Activated naive CD4-positive, alpha-beta T cell treated with anti-CD3 and anti-CD28 coated beads, Interleukin-2, amount 50 U/mL, for 72 hours (primary cell): ENCODE results near the gene NEK10. TPM values are rescaled to one million over a fixed set of nuclear protein-coding genes. Genes with fewer than 3 reads are reported as not detected.
A peak's percentile ranks its signal among the peaks of the same experiment; 100 is the strongest.
"Not testable (repeated sequence)": the region's sequence is repeated elsewhere in the genome, so short reads cannot be mapped to it uniquely, and the experiment has no call there.

ENCODE experiments used
- ATAC-seq, 2 donors: fragments of 150-1000 bp; cut with Tn5 transposase; 2 replicates each; pipeline ENCODE4 v1.10.0; 2021; ENCODE audit warnings: mild to moderate bottlenecking in 2 of 2, moderate library complexity in 2 of 2
- DNase-seq, 2 donors: peaks; one replicate each; pipeline ENCODE4 v3.0.0; 2021 to 2022; ENCODE audit warnings: low spot score in 2 of 2
- H3K27ac Mint-ChIP-seq, 2 donors: one replicate each; pipeline ENCODE4 v1.8.0; 2022; ENCODE audit warnings: mild to moderate bottlenecking in 2 of 2, mixed read lengths in 2 of 2
- H3K36me3 Mint-ChIP-seq, 2 donors: one replicate each; pipeline ENCODE4 v1.8.0; 2022; ENCODE audit warnings: mixed read lengths in 2 of 2
- H3K9me3 Mint-ChIP-seq, 2 donors: one replicate each; pipeline ENCODE4 v1.8.0; 2022; ENCODE audit warnings: mixed read lengths in 2 of 2
- total RNA-seq, 2 donors: library from RNA; stranded (reverse); gene quantifications; one replicate each; pipeline ENCODE4 v1.2.3, GENCODE V29; 2022

NEK10 gene
- total RNA-seq, 2 donors from 2014 or later, result 0.34 to 0.74 TPM

DNA sequence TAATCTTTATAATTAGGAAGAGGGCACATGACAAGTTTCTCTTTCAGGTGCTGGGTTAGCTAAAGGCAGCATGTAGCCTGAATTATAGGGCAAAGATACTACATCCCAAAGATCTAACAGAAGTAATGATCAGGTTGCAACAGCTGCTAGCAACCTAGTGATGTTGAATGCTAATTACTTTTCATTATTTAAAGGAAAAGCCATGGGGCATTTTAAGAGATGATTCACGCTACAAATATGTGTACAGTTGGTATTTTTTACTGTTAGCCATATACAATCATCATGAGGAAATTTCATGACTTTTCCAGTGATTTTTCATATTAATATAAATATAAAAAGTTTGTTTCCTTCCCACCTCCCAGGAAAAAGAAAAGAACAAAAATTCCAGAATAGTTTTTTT is 43.0 kb downstream of the NEK10 start:
- peaks cover 8 to 11% of the 10 kb centered on the region in 2 donors for H3K36me3 Mint-ChIP-seq
- no peak overlapping the region for H3K27ac Mint-ChIP-seq
- H3K9me3 Mint-ChIP-seq, result peaks cover 7% of the 10 kb centered on the region in 2 donors
- ATAC-seq, result no peak
- DNase-seq, result no peak

DNA sequence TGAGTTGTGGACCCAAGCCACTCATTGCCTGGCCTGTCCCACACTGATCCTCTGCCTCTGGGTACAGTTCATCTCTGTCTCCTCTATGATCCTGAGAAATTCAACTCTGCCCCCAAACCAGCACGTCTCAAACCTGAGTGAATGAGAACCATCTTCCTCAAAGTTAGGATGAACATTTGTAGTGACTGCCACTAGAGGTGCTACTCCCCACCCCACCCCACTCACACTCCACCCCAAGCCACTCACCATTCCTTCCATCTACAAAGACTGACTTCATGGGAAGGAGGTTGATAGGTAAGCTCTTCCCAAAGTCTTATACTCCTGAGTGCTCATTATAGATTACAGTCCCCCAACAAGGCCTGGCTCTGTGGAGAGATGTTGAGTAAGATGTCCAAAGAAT is 43.8 kb downstream of the NEK10 start:
- peaks cover 8 to 11% of the 10 kb centered on the region in 2 donors for H3K36me3 Mint-ChIP-seq
- peaks cover 7% of the 10 kb centered on the region in 2 donors for H3K9me3 Mint-ChIP-seq
- DNase-seq (no peak), ATAC-seq (no peak)
- no peak overlapping the region for H3K27ac Mint-ChIP-seq

DNA sequence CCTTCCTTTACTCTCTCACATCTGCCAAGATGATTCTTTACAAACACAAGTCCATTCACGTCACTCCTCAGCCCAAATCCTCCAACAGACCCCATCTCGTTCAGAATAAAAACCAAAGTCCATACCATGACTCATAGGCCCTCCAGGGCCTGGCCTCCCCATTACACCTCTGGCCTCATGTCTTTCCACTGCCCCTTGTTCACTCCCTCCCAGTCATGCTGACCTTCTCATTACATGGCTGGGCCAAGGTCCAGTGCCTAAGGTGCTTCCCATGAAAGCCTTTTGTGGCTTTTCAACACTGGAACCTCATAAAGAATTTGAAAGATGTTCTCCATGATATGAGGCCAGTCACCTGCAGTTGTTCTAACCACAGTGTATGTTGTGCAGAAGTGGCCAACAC is 44.5 kb downstream of the NEK10 start:
- Mint-ChIP-seq H3K27ac (no peak overlapping the region), H3K9me3 (peaks cover 7% of the 10 kb centered on the region in 2 donors), H3K36me3 (peaks cover 8 to 11% of the 10 kb centered on the region in 2 donors)
- ATAC-seq (no peak), DNase-seq (no peak)

DNA sequence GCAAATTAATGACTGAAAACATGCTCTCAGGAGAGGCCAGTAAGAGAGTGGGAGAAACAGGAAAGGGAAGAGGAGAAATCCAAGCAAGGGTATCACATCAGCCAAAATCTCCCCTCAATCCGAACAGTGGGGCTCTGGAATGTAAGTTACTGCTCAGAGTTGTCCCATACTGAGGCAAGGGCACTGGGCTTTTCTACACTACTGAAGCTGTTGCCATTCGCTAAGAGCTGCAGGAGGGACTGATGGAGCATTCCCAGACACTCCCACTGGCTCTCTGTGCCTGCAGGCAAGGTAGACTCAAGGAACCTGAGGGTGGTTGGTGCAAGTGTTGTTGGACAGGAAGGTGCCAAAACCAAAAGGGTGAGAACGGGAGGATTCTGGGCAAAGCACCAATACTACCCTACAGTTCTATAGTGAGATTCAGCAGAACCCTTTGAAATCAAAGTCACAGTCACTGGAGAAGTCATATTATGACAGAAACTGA is 46.1 kb downstream of the NEK10 start:
- peaks cover under 1% of the 10 kb centered on the region in 2 donors for H3K36me3 Mint-ChIP-seq
- no peak for ATAC-seq
- no peak for DNase-seq
- no peak overlapping the region for H3K27ac Mint-ChIP-seq
- H3K9me3 Mint-ChIP-seq, result peaks cover under 1% of the 10 kb centered on the region in 2 donors

DNA sequence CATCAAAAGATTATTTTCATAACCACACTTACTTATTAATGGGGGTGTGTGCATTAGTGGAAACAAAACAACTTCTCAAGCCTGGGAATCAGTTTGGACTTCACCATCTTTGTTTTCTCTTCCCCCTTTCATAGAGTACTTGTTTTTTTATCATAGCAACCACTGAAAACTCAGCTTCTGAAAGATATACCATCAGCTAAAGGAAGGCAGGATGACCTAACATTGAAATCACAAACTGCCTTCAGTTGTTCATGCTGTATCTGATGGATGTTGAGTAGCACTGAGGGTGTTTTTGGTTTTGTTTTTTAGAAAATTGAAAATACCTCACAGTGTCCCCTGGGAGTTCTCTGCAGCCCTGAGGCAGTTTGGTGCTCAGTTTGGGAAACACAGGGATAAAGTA is 46.5 kb downstream of the NEK10 start:
- DNase-seq (no peak), ATAC-seq (no peak)
- no peak overlapping the region for H3K27ac Mint-ChIP-seq
- H3K36me3 Mint-ChIP-seq, result no peaks in the 10 kb centered on the region
- no peaks in the 10 kb centered on the region for H3K9me3 Mint-ChIP-seq

DNA sequence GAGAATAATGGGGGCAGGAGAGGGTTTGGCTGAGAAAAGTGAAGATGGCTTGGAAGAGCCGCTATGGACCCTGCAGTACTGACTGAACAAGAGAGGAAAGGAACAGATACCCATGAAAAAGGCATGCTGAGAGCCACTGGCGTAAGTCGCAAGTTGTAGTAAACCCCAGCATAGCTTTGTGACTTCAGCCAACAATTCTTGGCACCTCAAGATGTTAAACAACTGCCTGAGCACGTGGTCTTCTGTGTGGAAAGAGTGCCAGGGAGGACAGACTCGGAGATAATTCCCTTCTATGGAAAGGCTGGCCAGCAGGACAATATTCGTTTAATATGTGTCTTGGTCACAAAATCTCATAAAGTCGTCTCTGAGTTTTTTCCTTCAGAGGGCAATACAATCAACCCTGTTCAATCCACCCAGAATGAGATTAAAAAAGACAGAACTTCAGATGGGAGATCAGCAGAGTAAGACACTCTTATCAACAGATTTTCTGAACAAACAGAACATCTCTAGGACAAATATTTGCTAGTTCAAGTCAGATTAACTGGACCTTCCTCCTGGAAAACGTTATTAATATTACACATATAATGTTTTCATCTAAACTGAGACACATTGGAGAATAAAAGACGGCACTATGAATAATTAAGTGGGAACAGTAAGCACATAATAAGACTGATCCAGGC is 49.2 kb downstream of the NEK10 start:
- no peaks in the 10 kb centered on the region for H3K9me3 Mint-ChIP-seq
- DNase-seq (no peak), ATAC-seq (no peak)
- no peaks in the 10 kb centered on the region for H3K36me3 Mint-ChIP-seq
- no peak overlapping the region for H3K27ac Mint-ChIP-seq

DNA sequence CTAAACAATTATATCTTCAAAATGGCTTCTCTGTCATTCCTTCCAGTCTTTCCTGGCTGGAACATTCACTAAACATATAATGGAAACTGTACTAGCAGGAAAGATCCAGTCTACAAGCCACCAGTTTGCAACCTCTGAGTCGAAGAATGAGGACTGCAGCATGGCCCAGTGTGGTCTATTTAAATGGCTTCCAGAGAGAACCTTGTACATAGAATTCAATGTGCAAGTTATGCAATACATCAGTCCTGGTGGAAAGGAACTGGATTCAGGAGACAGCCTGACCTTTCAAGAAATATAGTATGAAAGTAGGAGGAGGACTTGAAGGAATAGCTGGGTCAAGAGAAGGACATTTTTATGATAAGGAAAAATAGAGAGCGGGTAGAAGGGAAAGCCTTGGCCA is 49.9 kb downstream of the NEK10 start:
- no peak for DNase-seq

DNA sequence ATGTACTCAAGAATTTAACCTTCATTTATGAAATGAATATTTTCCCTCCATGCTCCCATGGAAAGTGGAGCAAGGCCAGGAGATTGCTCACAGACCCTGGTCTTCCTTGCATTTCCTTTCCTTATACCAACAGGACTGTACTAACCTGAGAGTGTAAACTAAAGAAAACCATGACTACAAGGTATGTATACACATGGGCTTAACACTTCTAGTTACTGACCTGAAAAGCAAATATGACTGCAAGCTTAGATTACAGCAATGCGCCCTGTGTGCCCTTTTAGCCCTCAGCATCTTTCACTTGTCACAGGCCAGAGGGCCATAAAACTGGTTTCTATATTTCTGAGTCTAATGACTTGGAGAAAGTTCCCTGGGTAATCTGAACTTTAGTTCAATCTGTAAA is 52.1 kb downstream of the NEK10 start:
- Mint-ChIP-seq H3K27ac (no peak overlapping the region), H3K36me3 (no peaks in the 10 kb centered on the region), H3K9me3 (no peaks in the 10 kb centered on the region)
- ATAC-seq (no peak), DNase-seq (no peak)

More for the DNA sequence above, 49.9 kb downstream of the NEK10 start:
- H3K36me3 Mint-ChIP-seq, result no peaks in the 10 kb centered on the region
- no peaks in the 10 kb centered on the region for H3K9me3 Mint-ChIP-seq
- no peak overlapping the region for H3K27ac Mint-ChIP-seq
- no peak for ATAC-seq

DNA sequence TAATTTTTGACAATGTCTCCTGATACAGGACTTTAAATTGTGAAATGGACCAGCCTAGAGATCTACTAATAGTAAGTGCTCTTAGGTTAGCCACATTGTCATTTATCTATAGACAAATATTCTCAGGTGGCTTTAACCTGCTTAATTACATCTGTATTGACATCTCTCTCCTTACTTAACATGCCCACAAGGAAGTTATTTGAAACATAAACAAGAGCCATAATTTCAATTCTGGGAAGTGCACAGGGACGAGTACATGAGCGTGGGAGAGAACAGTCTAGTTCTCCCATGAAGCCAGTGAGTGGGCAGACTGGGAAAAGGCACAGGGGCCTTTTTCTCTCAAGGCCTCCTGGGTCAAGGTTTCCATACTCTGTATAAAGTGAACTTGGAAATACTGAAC is 54.2 kb downstream of the NEK10 start:
- Mint-ChIP-seq H3K27ac (no peak overlapping the region), H3K9me3 (no peaks in the 10 kb centered on the region), H3K36me3 (no peaks in the 10 kb centered on the region)
- DNase-seq (no peak), ATAC-seq (no peak)

DNA sequence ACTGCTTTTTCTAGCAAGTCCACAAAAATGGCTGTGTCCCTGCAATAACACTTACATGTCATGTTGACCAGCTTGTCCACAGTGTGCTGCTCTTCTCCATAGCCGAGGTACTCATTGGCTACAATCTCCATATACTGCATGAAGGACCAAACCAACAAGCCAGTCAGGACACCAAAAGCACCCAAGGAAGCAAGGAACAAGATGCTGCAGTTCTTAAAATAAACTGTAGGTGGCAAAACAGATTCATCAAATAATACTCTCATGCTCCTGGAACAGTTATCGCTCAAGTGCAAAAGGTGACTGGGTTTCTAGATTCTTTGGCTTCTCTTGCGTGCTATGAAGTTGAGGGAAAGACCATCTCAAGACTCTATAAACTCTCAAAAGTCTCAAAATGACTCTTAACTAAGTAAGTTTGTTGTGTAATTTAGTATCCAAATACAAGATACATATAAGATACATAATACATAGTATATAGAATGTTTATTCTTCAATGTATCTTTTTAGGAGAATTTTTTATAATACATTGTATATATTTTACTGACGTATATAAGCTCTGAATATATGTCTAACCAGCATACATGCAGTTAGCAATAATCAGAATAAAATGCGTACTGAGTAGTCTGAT is 57.0 kb downstream of the NEK10 start:
- no peak for DNase-seq
- no peaks in the 10 kb centered on the region for H3K36me3 Mint-ChIP-seq

DNA sequence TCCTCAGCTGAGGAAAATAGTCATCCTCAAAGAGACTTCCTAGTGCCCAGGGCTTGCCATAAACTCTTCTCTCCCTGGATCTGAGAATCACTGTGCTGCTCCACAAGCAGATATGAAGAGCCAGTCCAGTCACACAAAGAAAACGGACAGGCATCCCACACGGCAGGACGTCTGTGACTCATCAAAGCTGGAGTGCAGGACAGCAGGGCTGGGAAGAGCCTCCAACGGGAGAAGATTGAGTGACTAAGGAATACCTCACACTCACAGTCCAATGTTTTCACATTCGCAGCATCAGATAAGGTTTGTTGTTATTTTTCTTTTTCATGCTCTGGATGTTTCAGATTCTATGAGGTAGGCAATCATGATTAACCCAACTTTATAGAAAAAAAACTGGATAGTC is 57.8 kb downstream of the NEK10 start:
- DNase-seq, result no peak
- H3K9me3 Mint-ChIP-seq, result no peaks in the 10 kb centered on the region
- H3K27ac Mint-ChIP-seq, result no peak overlapping the region
- no peaks in the 10 kb centered on the region for H3K36me3 Mint-ChIP-seq
- ATAC-seq, result no peak

More for the DNA sequence above, 57.0 kb downstream of the NEK10 start:
- peak; percentile 39 to 70 for ATAC-seq
- Mint-ChIP-seq H3K9me3 (no peaks in the 10 kb centered on the region), H3K27ac (no peak overlapping the region)

DNA sequence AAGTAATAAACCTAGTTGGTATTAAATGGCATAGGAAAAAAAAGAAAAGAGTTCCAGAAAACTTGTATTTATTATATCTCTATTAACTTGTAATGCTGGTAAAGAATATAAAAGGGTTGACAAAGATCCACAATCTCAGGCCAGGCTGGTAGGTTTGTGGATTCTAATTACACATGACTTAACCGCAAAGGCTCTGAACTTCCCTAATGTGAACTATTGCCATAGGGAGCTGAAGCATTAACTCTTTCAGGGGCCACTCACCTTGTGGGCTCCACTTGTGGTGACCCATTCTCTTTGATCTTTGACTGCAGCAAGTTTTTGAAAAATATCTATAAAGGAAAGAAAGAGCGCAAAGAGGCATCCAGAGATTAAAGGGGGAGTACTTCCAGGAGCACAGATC is 58.5 kb downstream of the NEK10 start:
- no peak for ATAC-seq
- Mint-ChIP-seq H3K27ac (no peak overlapping the region), H3K9me3 (no peaks in the 10 kb centered on the region), H3K36me3 (no peaks in the 10 kb centered on the region)
- DNase-seq, result no peak

DNA sequence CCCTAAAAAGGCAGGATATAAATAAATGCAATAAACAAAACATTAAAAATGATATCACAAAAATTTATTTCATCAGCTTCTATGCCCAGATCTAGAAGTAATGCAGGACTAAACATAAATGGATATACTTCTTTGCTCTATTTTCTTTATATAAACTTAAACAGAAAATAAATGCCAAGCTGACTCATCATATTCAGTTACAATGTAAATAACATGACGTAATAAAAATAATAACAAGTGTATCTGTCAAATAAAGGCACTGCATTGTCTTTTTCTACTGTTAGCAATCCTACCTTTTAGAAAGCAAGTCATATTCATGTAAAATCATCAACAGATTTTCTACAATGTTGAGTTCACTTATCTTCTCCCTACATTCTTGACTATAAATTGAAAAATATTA is 61.6 kb downstream of the NEK10 start:
- ATAC-seq, result no peak
- Mint-ChIP-seq H3K9me3 (no peaks in the 10 kb centered on the region), H3K27ac (no peak overlapping the region), H3K36me3 (no peaks in the 10 kb centered on the region)
- DNase-seq, result no peak

DNA sequence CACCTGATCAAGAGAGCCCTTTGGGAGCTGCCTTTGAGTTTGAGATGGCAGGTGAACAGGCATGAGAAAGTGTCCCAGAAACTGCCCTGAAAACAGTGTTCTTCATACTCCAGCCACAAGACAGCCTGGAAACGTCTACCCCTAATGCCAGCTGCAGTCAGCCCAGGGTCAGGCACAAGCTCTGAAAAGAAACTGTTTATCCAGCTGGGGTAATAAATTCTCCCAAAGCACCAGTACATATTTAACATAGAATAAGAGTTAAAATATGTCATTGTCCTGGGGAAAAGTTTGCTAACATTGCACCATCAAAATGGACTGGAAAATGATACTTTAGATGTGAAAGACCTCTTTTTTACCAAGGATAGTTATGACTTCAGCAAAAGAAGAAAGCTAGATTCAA is 66.3 kb downstream of the NEK10 start:
- peaks cover 4 to 17% of the 10 kb centered on the region in 2 donors for H3K9me3 Mint-ChIP-seq
- H3K36me3 Mint-ChIP-seq, result peaks cover 8 to 25% of the 10 kb centered on the region in 2 donors
- H3K27ac Mint-ChIP-seq, result no peak overlapping the region
- DNase-seq (no peak), ATAC-seq (no peak)

DNA sequence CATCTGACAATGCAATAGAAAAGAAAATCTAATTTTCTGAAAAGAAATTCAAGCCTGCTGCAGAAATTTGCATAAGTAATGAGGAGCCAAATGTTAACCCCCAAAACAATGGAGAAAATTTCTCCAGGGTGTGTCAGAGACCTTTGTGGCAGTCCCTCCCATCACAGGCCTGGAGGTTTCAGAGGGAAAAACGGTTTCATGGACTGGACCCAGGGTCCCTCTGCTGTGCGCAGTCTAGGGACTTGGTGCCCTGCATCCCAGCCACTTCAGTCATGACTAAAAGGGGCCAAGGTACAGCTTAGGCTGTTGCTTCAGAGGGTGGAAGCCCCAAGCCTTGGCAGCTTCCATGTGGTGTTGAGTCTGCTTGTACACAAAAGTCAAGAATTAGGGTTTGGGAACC is 70.2 kb downstream of the NEK10 start:
- H3K36me3 Mint-ChIP-seq, result peaks cover 8 to 25% of the 10 kb centered on the region in 2 donors
- not testable (repeated sequence) for DNase-seq, ATAC-seq, H3K27ac Mint-ChIP-seq
- H3K9me3 Mint-ChIP-seq, result peaks cover 4 to 17% of the 10 kb centered on the region in 2 donors

DNA sequence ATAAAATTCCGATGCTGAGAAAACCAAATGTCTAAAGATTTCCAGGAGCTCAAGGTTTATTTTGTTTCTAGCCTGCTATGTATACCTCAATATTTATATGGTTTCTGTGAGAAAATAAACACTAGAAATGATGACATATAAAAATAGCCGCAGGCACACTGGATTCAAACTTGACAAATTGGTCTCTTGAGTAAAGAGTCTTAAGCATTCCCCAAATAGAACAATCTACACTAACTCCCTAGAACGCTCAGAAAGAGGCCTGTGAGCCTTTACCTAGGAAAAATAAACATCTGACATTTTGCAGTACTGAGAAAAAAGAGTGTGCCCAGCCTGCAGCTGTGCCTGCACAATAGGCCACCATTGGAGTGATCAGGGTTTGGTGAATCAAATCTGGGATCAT is 75.2 kb downstream of the NEK10 start:
- ATAC-seq (no peak), DNase-seq (no peak)
- H3K27ac Mint-ChIP-seq, result no peak overlapping the region
- H3K9me3 Mint-ChIP-seq, result peaks cover 4 to 6% of the 10 kb centered on the region in 2 donors
- peaks cover 7 to 8% of the 10 kb centered on the region in 2 donors for H3K36me3 Mint-ChIP-seq

DNA sequence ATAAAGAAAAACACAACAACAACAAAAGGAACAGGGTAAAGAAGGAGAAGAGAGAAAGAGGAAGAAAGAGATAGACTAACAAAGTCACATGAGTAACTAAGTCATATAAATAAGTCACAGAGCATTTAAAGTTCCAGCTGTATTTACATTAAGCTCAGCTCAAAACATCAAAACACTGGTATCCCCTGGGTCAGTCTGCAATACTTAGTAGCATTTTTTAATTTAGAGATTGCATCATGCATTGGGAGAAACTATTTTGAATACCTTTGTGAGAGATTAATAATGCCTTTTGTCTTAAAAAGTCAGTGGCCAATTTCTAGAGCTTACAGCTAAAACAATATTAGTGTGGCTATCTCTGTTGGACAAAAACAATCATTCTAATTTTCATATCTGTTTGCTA is 78.4 kb downstream of the NEK10 start:
- H3K27ac Mint-ChIP-seq, result no peak overlapping the region
- no peaks in the 10 kb centered on the region for H3K36me3 Mint-ChIP-seq
- ATAC-seq (no peak), DNase-seq (no peak)
- H3K9me3 Mint-ChIP-seq, result no peaks in the 10 kb centered on the region
